Embryonic facial prominence (tissue), 1 donor: ENCODE results near the gene ABCC4.

Source experiments
- DNase-seq: peaks from one replicate; pipeline ENCODE4 v3.0.0-alpha.2; 2016; ENCODE audit errors: extremely low spot score

The ABCC4 gene

DNA sequence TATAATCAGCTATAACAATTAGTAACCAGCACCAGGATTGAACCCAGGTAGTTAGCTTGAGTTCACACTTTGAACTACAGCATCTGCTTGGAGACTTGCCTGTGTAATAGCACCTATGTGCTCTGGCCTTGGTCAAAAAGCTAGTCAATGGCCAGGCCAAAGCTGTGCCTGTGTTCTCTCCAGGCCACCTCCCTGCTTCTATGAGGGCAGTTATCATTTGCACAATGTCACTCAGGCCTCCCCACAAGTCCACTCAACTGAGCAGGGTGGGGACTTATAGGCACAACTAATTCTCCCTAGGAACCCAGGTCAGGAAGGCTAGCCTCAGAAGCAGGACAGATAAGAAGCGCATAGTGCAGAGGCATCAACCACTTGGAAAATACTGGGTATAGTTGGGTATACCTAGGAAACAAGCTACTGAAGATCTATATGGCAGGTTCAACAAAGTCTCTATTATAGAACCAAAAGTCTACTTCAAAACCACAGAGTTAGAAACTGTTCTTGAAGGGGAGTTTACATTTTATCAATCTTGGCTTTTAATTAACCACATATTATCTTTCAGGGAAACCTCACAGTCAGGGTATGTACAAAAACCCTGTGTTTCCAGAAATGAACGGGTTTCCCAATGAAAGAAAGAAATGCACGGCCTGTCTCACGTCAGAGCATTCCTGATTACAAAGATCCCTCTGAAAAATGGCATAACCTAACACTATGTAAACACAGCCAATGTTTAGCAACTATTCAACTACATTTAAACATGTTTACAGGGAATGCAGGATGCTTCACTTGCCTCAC is 140.9 kb downstream of the ABCC4 start:
- no peak for DNase-seq

DNA sequence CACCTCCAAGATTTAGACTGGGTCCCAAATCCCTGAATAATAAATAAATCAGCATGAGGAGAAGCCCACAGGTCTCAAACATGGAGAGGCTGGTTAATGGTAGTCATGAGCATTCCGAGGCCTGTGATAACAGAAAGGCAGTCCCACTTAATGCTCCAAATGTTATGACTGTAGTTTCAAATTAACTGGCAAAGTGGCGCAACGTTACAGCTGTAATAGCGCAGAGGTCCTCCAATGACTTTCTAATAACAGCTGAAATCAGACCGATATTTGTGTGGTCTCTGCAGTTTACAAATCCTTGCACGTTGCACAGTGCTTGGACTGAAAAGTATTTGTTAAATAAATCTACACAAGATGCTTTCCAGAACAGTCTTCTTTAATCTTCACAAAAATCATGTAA is 141.8 kb downstream of the ABCC4 start:
- no peak for DNase-seq

DNA sequence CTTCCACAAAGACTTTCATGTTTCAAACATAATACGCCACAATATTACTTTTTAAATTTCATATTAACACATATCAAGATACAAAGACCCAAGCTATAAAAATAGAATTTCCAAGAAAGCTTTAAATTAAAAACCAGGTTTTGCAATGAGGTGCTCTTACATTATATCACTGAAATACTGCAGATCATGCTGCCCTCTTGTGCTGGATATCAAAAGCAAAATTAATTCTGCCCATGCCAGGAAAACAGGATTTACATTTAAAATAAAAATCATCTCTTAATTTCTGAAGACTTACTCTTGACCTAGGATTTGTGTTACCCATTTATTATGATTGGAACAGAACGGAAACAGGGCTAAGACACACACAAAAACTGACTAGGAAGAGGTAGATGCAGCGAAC is 145.0 kb downstream of the ABCC4 start:
- no peak for DNase-seq

DNA sequence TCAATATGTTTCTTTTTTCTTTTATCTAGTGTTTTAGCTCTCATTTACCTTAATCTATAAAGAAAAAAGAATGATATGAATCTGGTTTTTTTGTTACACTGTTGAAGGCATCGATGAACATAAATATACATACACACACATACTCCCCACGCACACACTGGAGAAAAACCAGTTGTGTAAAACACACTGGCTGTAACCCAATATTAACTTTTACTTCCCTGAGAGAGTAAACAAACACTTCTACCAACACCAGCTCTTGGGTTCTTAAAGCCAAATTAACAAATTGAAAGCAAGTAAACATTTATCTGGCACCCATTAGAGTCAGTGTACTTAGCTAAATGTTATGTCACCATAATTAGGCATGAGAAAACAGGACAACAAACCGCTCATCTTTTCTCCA is 145.7 kb downstream of the ABCC4 start:
- no peak for DNase-seq

DNA sequence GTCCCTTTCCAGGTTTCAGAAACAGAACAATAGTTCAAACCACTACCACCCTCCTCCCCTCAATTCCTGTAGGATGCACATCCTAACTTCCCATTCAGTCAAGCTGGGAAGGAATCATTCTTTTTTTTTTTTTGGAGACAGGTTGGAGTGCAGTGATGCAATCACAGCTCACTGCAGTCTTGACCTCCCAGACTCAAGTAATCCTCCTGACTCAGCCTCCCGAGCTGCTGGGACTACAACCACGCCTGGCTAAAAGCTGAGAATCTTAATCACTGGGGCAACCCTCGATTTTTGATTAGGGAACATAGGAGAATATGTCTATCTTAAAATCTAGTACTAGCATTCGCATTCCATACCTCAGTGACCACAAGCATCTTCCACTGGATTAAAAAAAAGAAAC is 146.2 kb downstream of the ABCC4 start:
- DNase-seq: no peak

DNA sequence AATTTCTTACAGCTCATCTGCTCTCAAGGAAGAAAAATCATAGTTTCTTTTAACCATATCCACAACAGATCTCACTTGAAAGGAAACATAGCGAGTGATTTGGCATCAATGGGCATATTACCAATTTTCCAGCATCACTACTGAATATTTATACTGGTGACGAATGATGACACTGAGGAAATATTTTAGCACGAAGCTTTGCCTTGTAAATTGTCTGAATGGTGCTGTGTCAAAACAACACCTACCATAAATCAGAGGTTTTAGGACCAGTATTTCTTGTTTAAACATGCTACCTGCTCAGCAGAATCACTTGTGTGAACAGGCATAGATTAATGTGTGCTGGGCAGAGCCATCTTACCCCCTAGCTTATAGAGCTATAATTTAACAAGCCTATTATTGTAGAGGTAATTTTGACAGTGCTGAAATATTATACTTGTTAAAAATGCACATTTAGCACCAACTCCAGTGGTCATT is 146.8 kb downstream of the ABCC4 start:
- no peak for DNase-seq

DNA sequence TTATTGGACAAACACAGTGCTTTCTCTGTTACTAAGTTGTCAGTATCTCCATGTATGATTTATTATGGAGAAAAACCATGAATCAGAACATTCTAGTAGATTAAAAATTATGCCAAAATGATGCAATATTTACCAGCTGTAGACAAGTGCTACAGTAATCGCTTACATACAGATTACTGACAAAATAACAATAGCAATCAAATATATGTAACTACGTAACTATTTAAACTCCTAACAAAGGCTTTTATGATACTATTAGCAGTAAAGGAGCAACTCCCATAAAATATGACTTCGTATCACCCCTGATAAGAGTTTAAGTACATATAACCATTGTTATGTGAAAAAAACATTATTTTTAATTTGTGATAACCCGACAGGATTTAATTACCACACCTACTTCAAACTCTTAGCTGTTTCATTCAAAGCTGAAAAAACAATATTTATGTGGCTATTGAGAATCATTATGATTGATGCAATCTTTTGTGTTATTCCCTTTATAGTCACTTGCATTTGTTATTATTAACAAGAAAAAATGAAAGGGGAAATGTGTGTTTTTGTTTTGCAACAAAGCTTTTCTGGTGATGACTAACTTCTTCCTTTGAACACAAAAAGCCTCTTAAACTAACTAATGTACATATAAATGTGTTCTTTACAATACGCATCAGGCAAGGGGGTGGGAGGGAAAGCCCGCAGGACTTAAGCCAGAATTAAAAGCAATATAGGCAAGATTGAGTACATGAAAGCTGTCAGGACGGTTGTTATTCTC is 147.4 kb downstream of the ABCC4 start:
- DNase-seq: no peak

DNA sequence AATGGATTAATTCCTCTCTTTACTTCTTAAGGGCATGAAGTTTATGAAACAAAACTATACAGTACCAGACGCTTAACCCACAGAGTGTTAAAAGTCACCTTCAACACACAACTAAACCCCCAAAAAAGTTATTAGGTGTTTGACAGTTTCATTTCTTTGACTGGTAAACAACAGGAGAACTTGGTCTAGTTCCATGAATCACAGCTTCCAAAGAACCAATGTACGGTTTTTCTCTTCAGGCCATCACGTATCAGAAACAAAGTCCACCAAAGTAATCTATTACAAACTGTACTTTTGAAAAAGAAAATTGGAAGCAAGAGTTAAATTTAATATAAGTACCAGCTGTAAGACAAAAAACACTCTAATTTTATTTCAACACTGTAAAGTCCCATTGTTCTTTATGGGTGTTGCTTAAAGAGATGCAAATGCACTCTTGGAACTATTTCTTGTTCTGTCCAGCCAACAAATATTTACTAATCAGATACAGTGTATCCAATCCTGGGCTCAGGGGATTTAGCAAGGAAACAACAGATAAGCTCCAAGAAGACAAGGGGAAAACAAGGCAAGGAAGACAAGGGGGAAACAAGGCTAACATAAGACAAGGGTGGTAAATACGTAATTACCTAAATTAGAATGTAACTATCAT is 149.2 kb downstream of the ABCC4 start:
- no peak for DNase-seq

DNA sequence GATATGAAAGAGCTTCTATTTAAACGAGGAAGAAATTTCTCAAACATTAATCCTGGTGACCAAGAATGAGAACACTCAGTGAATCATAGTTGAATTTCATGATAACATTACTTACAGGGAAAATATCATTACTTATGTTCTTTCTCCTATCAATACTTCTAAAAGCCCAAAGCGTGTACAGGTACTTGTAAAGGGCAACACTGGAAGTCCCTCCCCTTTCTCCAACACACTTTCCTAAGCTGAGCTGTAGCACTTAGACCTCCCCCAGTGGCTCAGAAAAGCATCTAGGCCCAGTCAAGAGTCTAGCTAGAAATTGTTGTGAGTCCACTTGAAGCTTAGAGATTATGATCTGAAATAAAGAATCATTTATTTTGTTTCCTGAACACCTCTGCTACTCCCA is 150.7 kb downstream of the ABCC4 start:
- no peak for DNase-seq

DNA sequence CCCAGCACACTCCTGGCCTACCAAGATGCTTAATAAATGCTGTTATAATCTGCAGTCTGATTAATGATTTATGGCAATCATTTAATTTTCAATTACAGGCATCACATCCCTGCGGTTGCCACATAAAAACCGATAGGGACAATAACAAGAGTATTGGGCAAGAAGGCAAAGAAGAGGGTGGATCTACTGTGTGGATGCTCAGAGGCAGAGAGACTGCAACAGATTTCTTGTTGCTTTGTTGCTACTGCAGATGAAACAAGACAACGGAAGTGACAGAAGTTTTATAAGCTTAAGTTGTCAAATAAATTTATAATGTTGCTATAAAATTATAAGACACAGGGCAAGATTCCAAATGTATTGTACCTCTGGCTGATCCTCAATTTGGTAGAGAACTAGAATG is 154.8 kb downstream of the ABCC4 start:
- DNase-seq: no peak

DNA sequence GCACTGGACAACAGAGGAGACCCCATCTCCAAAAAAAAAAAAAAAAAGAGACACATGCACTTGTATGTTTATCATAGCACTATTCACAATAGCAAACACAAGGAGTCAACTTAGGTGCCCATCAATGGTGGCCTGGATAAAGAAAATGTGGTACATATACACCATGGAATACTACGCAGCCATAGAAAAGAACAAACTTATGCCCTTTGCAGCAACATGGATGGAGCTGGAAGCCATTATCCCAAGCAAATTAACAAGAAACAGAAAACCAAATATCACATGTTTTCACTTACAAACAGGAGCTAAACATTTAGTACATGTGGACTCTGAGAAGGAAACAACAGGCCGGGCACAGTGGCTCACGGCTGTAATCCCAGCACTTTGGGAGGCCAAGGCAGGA is 155.7 kb downstream of the ABCC4 start:
- no peak for DNase-seq

DNA sequence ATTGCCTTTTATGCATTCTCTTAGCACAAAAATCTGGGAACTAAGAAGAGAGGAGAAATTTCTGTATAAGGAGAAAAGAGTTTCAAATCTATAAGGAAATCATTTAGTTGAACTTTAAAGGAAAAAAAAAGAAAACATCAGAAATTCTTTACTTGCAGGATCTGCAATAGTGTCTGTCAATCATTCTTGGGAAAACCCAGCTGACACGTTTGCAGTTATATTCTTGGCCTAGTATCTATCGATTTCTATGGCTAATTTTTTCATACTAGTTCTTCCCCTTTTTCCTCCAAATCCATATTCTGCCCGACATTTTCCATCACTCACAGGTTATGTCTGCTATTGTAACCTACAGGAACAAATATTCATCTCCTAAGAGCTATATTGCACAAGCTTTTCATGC is 160.7 kb downstream of the ABCC4 start:
- DNase-seq: no peak

DNA sequence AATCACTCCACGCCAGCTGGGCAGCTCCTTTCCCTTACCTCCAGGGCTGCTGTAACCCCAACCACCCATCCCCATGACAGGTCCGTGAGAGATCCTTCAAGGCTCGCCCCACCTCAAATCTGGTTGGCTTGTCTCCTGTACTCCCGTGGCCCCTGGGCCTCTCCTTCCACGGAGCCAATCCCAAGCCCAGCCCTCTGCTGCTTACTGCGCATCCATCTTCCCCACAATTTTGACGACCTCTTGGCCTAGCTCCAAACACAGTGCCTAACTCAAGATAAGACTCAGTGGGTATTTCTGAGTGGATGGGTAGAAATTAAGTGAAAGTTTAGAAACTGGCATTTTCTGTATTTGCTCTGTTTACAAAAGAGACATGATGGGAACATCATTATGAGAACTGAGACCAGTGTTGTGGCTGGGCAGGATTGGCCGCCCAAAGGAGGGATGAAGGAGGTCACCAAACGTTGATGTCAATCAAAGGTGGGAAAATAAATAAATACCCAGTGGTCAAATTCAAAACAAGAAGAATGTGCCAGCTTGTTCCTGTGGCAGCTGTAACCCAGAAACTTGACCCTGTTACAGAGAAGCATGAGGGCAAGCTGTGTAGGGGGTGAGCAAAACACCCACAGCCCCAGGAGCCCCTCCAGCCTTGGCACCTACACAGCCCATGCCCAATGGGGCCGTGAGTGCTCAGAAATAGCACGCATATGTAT is 162.2 kb downstream of the ABCC4 start:
- DNase-seq: no peak

DNA sequence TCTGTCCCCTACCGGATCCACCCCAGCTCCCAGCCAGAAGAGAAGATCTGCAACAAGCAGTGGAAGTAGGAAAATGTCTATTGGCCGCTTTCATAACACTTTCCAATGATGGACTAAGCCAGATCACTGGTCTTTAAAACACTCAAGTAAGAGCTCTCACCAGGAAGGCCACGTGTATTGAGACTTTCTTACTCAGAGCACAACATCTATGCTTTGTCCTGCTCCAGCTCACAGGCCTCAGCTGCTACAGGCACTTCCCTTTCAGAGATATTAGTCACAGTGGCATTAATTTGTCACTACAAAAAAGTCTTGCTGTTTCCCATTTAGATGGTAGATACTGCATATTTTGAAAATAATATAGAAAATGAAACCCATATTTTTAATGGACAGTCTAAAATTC is 164.2 kb downstream of the ABCC4 start:
- no peak for DNase-seq

DNA sequence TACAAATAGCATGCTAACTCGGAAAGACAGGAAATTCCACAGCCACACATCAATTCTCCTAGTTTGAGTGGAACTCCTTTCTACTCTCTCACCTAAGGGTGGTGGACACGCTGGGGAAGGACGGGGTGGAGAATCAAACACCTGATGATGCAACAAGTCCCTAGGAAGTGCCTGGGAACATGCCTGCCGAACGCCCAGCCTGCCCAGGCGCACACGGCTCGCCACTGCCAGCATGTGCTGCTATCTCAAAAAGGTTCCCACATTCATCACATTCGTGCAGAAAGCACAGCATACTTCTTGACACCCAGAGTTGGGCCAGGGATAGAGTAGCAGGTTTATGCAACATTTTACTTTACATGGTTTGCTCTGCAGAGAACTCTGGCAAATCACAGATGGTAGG is 164.6 kb downstream of the ABCC4 start:
- DNase-seq: no peak

DNA sequence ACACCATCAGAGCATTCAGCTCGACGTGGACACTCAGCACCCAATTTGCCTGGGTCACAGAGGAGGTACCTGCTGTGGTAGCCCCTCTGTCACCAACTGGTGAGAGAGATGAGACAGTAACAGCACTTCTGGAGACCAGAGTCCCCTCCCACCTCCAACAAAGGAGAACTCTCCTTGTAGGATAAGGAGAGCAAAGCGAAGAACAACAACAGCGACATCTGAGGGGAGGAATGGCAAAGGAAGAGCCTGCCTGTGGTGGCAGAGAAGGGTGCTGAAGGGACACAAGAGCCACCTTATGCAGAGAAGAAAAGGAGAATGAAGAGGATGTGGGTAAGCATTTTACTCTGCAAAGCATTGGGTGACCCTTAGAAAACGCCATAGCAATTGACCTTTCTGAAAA is 167.8 kb downstream of the ABCC4 start:
- no peak for DNase-seq

DNA sequence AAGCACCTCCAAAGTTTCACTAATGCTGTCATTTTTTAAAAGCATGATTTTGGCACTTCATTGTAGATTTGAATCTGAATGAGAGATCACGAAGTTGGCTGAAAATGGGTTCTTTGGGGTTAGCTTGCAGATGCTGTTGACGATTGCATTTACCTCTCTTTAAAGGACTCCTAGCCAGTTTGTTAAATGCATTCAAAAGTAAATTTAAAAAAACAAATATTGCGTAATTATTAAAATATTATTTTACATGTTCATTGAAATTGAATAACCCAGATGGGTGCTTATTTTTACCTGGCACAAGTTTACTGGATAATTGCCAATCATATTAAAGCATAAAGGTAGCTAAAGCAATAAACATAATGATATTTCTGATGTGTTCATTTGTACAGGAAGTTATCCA is 172.2 kb downstream of the ABCC4 start:
- DNase-seq: no peak

DNA sequence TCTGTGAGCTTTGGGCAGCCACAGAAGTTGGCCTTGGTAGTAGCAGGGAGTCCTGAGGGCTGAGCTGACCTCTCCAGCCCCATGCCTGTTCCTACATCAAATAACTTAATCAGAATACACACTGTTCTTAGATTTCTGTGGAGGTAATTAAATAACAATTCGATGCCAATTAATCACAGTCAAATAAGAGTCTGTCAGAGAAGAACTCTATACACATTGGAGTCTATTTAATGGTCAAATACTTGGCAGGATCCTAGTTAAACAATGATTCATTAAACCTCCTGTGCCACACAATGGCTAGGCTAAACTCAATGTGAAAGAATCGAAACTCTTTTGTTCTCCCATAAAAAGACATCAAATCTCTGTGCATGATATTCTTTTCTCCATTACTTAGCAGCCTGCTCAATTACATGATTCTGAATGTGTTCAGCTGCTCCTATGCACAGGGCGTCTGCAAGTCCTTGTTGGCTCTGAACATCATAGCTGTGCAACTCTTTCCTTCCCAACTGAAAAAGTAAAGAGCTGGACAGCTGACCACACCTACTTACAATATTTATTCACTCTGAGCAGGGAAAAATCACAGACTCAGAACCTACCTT is 173.1 kb downstream of the ABCC4 start:
- no peak for DNase-seq

DNA sequence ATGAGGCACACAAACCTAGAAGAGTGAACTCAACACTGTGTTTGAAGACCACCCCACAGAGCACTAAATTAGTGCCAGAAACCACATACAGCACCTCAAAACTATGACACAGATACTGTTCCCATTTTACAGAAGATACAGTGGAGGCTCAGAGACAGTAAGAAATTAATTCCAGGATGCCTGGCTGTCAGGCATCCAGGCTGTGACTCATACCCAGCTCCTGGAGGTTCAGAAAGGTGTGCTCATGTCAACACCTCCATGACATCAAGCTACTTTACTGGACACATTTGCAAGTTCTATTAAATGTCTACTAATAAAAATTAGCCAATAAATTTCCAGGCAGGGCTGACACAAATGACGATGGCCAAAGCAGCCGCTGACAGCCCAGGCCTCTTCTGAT is 176.3 kb downstream of the ABCC4 start:
- DNase-seq: no peak

DNA sequence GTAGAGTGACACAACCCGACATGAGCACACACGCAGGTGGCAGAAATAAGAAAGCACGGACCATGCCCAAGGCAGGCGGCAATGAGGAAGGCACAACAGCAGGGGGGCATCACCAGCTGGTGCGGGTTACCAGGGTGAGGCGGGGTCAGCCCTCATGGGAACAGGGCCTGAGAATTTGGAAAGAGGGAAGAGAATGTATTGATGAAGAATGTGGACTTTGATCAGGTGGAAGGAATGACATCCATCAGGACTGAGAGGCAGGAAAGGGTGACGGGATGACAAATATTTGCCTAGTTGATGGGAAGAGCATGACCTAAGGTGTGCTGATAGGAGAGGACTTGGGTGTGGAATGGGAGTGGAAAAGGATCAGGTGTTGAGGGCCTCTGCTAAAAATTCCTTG is 177.5 kb downstream of the ABCC4 start:
- DNase-seq: no peak

DNA sequence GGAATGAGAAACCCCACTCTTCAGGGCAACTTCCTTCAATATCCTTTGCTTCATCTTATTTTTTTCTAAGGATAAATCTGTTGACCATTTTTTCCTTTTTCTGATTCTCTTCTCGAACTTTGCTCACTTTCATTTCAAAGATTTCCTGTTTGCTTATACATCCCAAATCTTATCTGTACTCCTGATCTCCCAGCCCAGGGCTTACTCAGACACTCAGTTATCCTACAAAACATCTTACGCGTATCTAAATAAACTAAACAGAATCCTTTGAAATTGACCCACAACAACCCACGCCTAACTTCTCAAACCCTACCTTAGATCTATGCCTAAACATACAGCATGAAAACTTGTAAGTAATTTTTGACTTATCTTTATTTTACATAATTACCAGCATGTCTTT is 179.2 kb downstream of the ABCC4 start:
- no peak for DNase-seq

DNA sequence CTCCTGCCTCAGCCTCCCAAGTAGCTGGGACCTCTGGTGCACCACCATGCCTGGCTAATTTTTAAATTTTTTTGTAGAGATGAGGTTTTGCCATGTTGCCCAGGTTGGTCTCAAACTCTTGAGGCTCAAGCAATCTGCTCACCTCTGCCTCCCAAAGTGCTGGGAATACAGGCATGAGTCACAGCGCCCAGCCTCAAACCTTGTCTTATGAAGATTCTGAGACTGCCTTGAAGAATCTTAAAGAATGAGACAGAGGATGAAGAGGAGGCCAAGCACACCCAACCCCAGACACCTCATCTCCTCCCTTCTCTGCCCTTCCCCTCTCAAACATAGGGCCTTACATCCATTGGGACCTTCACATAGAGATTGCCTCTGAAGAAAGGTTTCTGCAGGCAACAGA is 179.7 kb downstream of the ABCC4 start:
- DNase-seq: no peak
